NCI-H1417 (cell line): ENCODE measurements around the gene RPS4Y1.

ENCODE experiments used
- DNase-seq, 3 experiments: peaks; one replicate each; lab custom pipeline; 2025; lab: John Stamatoyannopoulos, UW

RPS4Y1 gene

DNA sequence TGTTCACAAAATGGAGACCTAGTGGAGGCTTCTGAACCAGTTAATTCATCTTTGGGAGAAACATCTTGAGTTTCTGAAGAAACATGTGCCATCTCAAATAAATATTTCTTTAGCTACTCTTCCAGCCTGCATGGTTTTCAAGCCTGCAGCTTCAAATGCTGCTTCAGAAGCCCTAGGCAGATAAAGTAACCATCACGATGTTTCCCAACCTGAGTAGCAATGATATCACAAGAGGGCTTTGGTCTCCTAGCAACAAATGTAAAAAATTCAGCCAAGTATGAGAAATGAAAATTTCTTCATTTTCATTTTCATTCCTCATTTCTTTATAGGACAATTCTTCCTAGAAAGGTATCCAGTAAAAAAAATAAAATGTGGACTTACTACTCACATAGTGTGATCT, 42.2 kb downstream of the RPS4Y1 start:
- DNase-seq, result no peak

DNA sequence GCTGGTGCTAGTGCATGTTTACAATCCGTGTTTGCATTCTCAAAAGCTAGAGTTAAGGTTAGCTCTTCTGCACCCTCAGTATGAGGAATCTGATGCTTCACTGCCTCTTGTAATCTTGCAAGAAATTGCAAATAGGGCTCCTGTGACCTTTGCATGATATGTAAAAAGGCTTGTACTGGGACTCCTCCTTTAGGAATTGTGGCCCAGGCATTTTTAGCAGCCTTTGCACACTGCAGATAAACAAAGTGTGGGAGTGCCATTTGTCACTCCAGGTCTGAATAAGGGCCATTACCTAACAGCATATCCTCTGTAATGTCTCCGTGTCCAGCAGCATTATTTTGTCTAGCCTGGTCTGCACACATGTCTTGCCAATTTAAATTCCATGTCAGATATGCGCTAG, 44.5 kb downstream of the RPS4Y1 start:
- DNase-seq, result no peak

DNA sequence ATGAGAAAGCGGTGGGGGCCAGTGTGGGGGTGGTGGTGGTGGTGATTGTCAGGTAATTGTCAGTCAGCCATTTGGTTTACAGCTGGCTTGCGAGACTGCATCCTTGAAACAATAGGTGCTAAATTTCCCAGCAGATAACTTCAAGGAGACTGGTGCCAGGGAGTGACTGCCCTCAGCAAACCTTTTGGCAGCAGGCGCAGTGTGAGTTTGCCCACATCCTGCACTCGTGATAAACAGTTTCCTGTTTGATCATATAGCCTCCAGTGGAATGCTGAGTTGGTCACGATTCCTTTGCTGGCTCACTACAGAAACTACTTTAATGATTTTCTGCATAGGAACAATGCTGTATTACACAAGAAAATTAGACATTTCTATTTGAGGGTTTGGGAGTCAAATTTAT, 46.0 kb downstream of the RPS4Y1 start:
- DNase-seq, result no peak

DNA sequence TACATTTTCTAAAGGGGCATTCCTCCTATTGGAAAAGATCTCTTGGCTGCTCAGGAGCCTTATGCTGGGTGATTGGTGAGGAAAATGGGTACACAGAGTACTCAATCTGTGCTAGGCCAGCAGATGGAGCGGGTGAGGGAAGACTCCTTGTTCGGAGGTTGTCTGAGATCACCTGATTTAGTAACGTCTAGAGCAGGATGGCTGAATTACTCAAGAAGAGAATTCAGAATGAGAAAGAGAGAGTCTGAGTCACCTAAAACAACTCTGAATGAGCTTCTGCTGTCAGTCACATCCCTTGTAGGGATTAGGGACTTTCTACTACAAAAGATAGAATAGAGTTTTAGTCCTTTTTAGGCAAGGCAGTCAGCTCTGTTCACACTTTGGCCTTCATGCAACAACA, 46.6 kb downstream of the RPS4Y1 start:
- no peak for DNase-seq

DNA sequence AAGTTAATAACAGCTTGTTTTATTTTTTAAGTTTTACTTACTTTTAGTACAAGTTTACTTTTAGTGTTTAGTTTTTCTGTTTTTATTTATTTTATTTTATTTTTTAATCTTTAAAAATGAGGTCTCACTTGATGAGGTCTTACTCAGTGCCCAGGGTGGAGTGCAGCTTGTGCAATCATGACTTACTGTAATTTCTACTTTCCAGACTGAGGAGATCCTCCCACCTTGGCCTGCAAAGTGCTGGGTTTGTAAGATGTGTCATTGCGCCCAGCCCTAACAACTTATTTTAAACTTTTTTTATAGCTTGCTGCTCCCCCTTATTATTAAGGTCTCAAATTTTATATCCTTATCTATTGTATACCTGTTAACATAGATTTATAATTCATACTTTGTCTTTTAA, 52.1 kb downstream of the RPS4Y1 start:
- DNase-seq, result no peak

DNA sequence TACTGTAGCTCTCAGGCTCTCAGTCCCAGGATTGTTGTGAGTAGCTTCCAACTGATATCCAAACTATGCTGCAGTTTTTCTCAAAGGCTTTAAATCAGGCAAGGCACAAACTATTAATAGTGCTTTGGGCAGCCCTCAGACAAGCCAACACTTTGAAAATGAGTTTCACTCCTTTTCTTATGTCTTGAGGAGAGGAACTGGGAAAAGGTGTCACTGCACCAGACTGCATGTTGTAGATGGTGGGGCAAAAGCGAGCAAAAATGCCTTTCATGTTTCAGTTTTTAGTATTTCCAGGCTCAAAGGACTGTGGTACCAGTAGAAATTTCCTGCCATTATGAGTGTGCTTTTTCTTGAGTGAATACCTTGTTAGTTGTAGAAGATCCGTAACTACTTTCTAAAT, 54.6 kb downstream of the RPS4Y1 start:
- DNase-seq, result no peak

DNA sequence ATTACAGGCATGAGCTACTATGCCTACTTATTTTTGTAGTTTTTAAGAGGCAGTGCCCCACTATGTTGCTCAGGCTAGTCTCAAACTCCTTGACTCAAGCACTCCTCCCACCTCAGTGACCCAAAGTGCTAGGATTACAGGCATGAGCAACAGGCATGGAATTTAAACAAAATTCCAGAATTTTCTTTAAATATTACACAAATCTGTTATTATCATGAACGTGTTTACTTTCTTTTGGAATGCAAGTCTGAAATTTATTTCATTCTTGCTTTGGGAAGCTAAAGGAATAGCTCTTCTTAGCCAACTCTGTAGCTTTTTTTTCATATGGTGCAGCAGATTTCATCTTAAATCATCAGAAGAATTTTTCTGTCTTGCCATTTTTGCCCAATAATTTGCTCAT, 66.0 kb downstream of the RPS4Y1 start:
- no peak for DNase-seq

DNA sequence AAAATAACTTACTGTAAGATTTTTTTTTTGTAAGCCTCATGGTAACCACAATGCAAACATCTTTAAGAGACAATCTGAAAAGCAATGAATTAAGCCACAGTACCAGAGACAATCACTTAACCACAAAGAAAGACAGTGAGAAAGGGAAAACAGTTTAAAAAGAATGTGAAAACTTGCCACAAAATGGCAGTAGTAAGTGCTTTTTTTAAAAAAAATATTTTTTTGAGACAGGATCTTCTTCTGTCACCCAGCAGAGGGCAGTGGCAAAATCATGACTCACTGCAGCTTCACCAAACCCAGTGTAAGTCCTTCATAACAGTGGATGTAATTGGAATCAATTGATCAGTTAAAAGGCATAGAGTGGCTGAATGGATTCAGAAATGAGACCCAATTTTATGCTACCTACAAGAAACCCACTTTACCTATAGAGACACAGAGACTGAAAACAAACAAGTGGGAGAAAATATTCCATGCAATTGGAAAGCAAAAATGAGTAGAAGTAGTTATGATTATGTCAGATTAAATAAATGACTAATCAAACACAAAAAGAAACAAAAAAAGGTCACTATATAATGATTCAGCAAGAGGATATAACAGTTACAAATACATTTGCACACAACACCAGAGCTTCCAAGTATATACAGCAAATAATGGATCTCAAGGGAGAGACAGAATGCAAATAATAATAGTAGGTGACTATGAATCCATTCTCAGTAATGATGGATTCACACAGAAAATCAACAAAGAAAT, 71.8 kb downstream of the RPS4Y1 start:
- DNase-seq, result no peak
